ENCODE results near the gene MTA1.

GRCh38 chr14:105401699-105402098 is 17.9 kb upstream of the MTA1 start:
- TF ChIP-seq CTCF (IDR thresholded peaks at IDR 0.05) (no peak), POLR2A (IDR thresholded peaks at IDR 0.05) (no peak)

Data from heart left ventricle (tissue), 13 donors.